NB4 (cell line): Measurements from ENCODE around the gene CACNA2D4.

Source experiments
- CTCF ChIP-seq: IDR thresholded peaks from one replicate; pipeline ENCODE4 v1.5.1; 2012; ENCODE audit warnings: low read depth, low read length
- POLR2A ChIP-seq: IDR thresholded peaks from 2 replicates; pipeline ENCODE4 v1.6.1; 2011; ENCODE audit warnings: mild to moderate bottlenecking; ENCODE audit not compliant: insufficient read length; ENCODE audit errors: extremely low read depth

GRCh38 chr12:1906579-1906978, 11.9 kb downstream of the CACNA2D4 start:
- TF ChIP-seq CTCF (no peak), POLR2A (no peak)
